SK-N-MC (cell line): ENCODE data around the gene SIT1.
"Not testable (repeated sequence)": the region's sequence is repeated elsewhere in the genome, so short reads cannot be mapped to it uniquely, and the experiment has no call there.

Source experiments
- EZH2 ChIP-seq: fragments of 200-600 bp; sonication (generic); IDR thresholded peaks from one replicate; pipeline ENCODE4 v1.6.1; 2017; ENCODE audit warnings: antibody characterized with exemption
- POLR2AphosphoS5 ChIP-seq: IDR thresholded peaks from 2 replicates; pipeline ENCODE4 v1.6.1; 2012; ENCODE audit warnings: mild to moderate bottlenecking, low read depth, low read length, borderline replicate concordance

GRCh38 chr9:35641478-35641877 is 9.3 kb downstream of the SIT1 start:
- not testable (repeated sequence) for TF ChIP-seq EZH2, POLR2AphosphoS5
